ENCODE results near the gene MORN3.
"Not testable (repeated sequence)": the region's sequence is repeated elsewhere in the genome, so short reads cannot be mapped to it uniquely, and the experiment has no call there.

The MORN3 gene

GRCh38 chr12:121702944-121703343 is 33.5 kb upstream of the MORN3 start:
- TF ChIP-seq CTCF (IDR thresholded peaks at IDR 0.05; ENCODE audit: low read depth, low read length), result no peak
- no peak for DNase-seq (ENCODE audit: extremely low read depth, low read depth)

GRCh38 chr12:121701667-121702277 is 32.3 kb upstream of the MORN3 start:
- no peak for DNase-seq (ENCODE audit: extremely low read depth, low read depth)
- no peak for TF ChIP-seq CTCF (IDR thresholded peaks at IDR 0.05; ENCODE audit: low read depth, low read length)

GRCh38 chr12:121697861-121698260 is 28.4 kb upstream of the MORN3 start:
- DNase-seq (ENCODE audit: extremely low read depth, low read depth), result not testable (repeated sequence)

- peak; percentile 30 for TF ChIP-seq CTCF (IDR thresholded peaks at IDR 0.05; ENCODE audit: low read depth, low read length)
- DNase-seq (ENCODE audit: extremely low read depth, low read depth), result no peak
Measured at GRCh38 chr12:121697093-121697698, 27.7 kb upstream of the MORN3 start.

- no peak for DNase-seq (ENCODE audit: extremely low read depth, low read depth)
- no peak for TF ChIP-seq CTCF (IDR thresholded peaks at IDR 0.05; ENCODE audit: low read depth, low read length)
Measured at GRCh38 chr12:121693155-121693687, 23.8 kb upstream of the MORN3 start.

GRCh38 chr12:121692744-121693143 is 23.3 kb upstream of the MORN3 start:
- not testable (repeated sequence) for DNase-seq (ENCODE audit: extremely low read depth, low read depth)

GRCh38 chr12:121689430-121689829 is 20.0 kb upstream of the MORN3 start:
- TF ChIP-seq CTCF (IDR thresholded peaks at IDR 0.05; ENCODE audit: low read depth, low read length), result no peak
- no peak for DNase-seq (ENCODE audit: extremely low read depth, low read depth)

GRCh38 chr12:121688966-121689365 is 19.5 kb upstream of the MORN3 start:
- no peak for TF ChIP-seq CTCF (IDR thresholded peaks at IDR 0.05; ENCODE audit: low read depth, low read length)
- DNase-seq (ENCODE audit: extremely low read depth, low read depth), result no peak

- not testable (repeated sequence) for DNase-seq (ENCODE audit: extremely low read depth, low read depth)
Measured at GRCh38 chr12:121679661-121680197, 10.3 kb upstream of the MORN3 start.
